NCI-H1930 (cell line): Measurements from ENCODE around the gene ZSCAN5B.
"Not testable (repeated sequence)": the region's sequence is repeated elsewhere in the genome, so short reads cannot be mapped to it uniquely, and the experiment has no call there.

Experiments used
- DNase-seq, 2 experiments: peaks; one replicate each; lab custom pipeline; 2025; lab: John Stamatoyannopoulos, UW

ZSCAN5B gene

GRCh38 chr19:56176310-56176709 is 21.3 kb downstream of the ZSCAN5B start:
- DNase-seq = not testable (repeated sequence)

GRCh38 chr19:56175861-56176307 is 21.7 kb downstream of the ZSCAN5B start, which contains the start of gene GALP:
Gene GALP (plus strand): TSS chr19:56176008. CDS start chr19:56177109, 1,101 bp downstream.
- not testable (repeated sequence) for DNase-seq

GRCh38 chr19:56174550-56174949 is 23.0 kb downstream of the ZSCAN5B start:
- no peak for DNase-seq

GRCh38 chr19:56174086-56174485 is 23.5 kb downstream of the ZSCAN5B start:
- DNase-seq = no peak

- DNase-seq = no peak
Observed at GRCh38 chr19:56170261-56170660, 27.3 kb downstream of the ZSCAN5B start.

- no peak for DNase-seq
Observed at GRCh38 chr19:56167064-56167578, 30.5 kb downstream of the ZSCAN5B start.

- no peak for DNase-seq
Observed at GRCh38 chr19:56163097-56163496, 34.5 kb downstream of the ZSCAN5B start.

GRCh38 chr19:56162258-56162657 is 35.3 kb downstream of the ZSCAN5B start:
- DNase-seq = no peak

GRCh38 chr19:56161534-56161933 is 36.0 kb downstream of the ZSCAN5B start:
- no peak for DNase-seq

- DNase-seq = no peak
Observed at GRCh38 chr19:56159622-56160271, 37.8 kb downstream of the ZSCAN5B start.

- DNase-seq = no peak
Observed at GRCh38 chr19:56159009-56159559, 38.5 kb downstream of the ZSCAN5B start.

- DNase-seq = no peak
Observed at GRCh38 chr19:56158170-56158757, 39.3 kb downstream of the ZSCAN5B start.

GRCh38 chr19:56156768-56157167 is 40.8 kb downstream of the ZSCAN5B start:
- no peak for DNase-seq

- no peak for DNase-seq
Observed at GRCh38 chr19:56155124-56155687, 42.4 kb downstream of the ZSCAN5B start.

GRCh38 chr19:56153507-56153906 is 44.1 kb downstream of the ZSCAN5B start:
- DNase-seq = no peak

GRCh38 chr19:56152644-56153043 is 44.9 kb downstream of the ZSCAN5B start:
- no peak for DNase-seq

GRCh38 chr19:56150358-56150757 is 47.2 kb downstream of the ZSCAN5B start:
- no peak for DNase-seq

- no peak for DNase-seq
Observed at GRCh38 chr19:56149656-56150038, 47.9 kb downstream of the ZSCAN5B start.

GRCh38 chr19:56148955-56149655 is 48.5 kb downstream of the ZSCAN5B start:
- DNase-seq = not testable (repeated sequence)

- DNase-seq = no peak
Observed at GRCh38 chr19:56148096-56148495, 49.5 kb downstream of the ZSCAN5B start.

GRCh38 chr19:56147307-56147706 is 50.3 kb downstream of the ZSCAN5B start:
- no peak for DNase-seq

GRCh38 chr19:56146904-56147303 is 50.7 kb downstream of the ZSCAN5B start:
- no peak for DNase-seq
